Peyer's patch (tissue), 4 donors: ENCODE measurements around the gene HHIPL2. TPM values are rescaled to one million over a fixed set of nuclear protein-coding genes. Genes with fewer than 3 reads are reported as not detected.

Source experiments
- DNase-seq, 3 donors: peaks; one replicate each; pipeline ENCODE4 v3.0.0-alpha.2; 2017 to 2019
- H3K27ac ChIP-seq, 4 donors: fragments of 200-600 bp; sonication (generic); one replicate each; pipeline ENCODE4 v1.5.1; 2016 to 2019
- H3K27me3 ChIP-seq, 2 donors: fragments of 200-600 bp; sonication (generic); one replicate each; pipeline ENCODE4 v1.5.1; 2019
- H3K36me3 ChIP-seq, 3 donors: fragments of 200-600 bp; sonication (generic); one replicate each; pipeline ENCODE4 v1.5.1; 2016 to 2019
- H3K4me1 ChIP-seq, 4 donors: fragments of 200-600 bp; sonication (generic); one replicate each; pipeline ENCODE4 v1.5.1; 2016 to 2019
- H3K4me3 ChIP-seq, 4 donors: fragments of 200-600 bp; sonication (generic); 1 replicate in 3 of 4; 2 replicates in 1 of 4; pipeline ENCODE4 v1.5.1; 2016 to 2019; ENCODE audit warnings: mild to moderate bottlenecking in 1 of 4
- H3K9me3 ChIP-seq, 4 donors: fragments of 200-600 bp; sonication (generic); one replicate each; pipeline ENCODE4 v1.5.1; 2016 to 2019; ENCODE audit warnings: mild to moderate bottlenecking in 1 of 4
- POLR2A ChIP-seq, 2 donors: fragments of 450-650 bp; IDR thresholded peaks; one replicate each; pipeline ENCODE4 v1.5.1; 2017; ENCODE audit warnings: antibody characterized with exemption in 2 of 2, mild to moderate bottlenecking in 2 of 2, moderate library complexity in 2 of 2
- total RNA-seq, 4 donors: library from RNA; depleted of rRNA; stranded (reverse); fragments of >200 nt; gene quantifications; one replicate each; pipeline ENCODE4 v1.1.0, GENCODE V29; 2016
- TF ChIP-seq, protein P1 (sequence below), 6 experiments: fragments of 450-650 bp in 4 of 6; fragments of 200-600 bp in 2 of 6; sonication (generic) in 1 of 6; IDR thresholded peaks; one replicate each; pipeline ENCODE4 v1.5.1; 2017 to 2019; ENCODE audit warnings: antibody characterized with exemption in 6 of 6, mild to moderate bottlenecking in 3 of 6, moderate library complexity in 1 of 6

Gene HHIPL2
- total RNA-seq, 4 donors from 2014 or later, result 3.3 TPM; not detected in 3

DNA sequence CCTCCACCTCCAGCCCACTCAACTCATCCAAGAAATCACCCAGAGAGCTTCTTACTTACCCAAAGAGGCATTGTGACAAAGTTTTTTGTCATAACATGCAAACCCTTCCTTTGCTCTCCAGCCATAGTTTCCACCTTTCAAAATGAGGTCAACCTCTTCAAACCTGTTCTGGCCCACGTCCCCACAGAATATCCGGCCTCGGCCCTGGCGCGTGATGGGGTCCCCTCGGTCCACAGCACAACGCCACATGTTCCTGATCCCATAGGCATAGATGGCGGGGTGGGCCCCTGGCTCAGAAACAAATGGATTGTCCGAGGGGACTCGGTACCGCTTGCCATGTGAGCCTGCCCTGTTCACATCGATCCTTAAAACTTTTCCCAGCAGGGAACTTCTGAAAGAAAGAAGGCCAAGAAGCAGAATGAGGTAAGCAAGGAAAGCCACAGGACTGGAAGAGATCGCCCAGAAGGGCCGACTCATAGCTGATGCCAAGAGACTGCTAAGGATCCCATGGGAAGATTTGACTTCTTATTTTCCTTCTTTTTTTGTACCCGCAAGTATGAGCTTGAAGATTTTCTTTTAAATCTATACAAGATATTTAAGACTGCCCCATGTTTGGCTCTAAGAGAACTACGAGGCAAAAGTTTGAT lies 7.8 kb downstream of the HHIPL2 start:
- no peak overlapping the region for H3K4me3 ChIP-seq
- no peak overlapping the region for H3K27ac ChIP-seq
- no peaks in the 10 kb centered on the region for H3K9me3 ChIP-seq
- H3K4me1 ChIP-seq, result no peaks in the 10 kb centered on the region
- H3K27me3 ChIP-seq, result no peaks in the 10 kb centered on the region
- TF ChIP-seq, protein P1, sequence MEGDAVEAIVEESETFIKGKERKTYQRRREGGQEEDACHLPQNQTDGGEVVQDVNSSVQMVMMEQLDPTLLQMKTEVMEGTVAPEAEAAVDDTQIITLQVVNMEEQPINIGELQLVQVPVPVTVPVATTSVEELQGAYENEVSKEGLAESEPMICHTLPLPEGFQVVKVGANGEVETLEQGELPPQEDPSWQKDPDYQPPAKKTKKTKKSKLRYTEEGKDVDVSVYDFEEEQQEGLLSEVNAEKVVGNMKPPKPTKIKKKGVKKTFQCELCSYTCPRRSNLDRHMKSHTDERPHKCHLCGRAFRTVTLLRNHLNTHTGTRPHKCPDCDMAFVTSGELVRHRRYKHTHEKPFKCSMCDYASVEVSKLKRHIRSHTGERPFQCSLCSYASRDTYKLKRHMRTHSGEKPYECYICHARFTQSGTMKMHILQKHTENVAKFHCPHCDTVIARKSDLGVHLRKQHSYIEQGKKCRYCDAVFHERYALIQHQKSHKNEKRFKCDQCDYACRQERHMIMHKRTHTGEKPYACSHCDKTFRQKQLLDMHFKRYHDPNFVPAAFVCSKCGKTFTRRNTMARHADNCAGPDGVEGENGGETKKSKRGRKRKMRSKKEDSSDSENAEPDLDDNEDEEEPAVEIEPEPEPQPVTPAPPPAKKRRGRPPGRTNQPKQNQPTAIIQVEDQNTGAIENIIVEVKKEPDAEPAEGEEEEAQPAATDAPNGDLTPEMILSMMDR (IDR thresholded peaks at IDR 0.05), result no peak
- TF ChIP-seq POLR2A (IDR thresholded peaks at IDR 0.05), result no peak
- DNase-seq, result no peak
- H3K36me3 ChIP-seq, result no peaks in the 10 kb centered on the region

DNA sequence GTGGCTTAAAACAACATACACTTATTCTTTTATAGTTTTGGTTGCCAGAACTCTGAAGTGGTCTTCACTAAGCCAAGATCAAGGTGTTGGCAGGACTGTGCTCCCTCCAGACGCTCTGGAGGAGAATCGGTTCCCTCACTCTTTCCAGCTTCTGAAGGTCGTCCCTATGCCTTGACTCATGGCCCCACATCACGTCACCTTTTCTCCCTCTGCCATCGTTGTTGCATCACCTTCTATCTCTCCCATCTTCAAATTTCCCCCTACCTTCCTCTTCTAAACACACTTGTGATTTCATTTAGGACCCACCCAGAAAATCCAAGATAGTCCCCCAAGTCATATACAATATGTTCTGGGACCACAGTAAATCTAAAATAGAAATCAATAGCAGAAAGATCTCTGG lies 12.4 kb downstream of the HHIPL2 start:
- no peaks in the 10 kb centered on the region for H3K9me3 ChIP-seq
- no peaks in the 10 kb centered on the region for H3K27me3 ChIP-seq
- TF ChIP-seq, protein P1 (IDR thresholded peaks at IDR 0.05), result no peak
- TF ChIP-seq POLR2A (IDR thresholded peaks at IDR 0.05), result no peak
- no peaks in the 10 kb centered on the region for H3K4me1 ChIP-seq
- no peak overlapping the region for H3K27ac ChIP-seq
- H3K4me3 ChIP-seq, result no peak overlapping the region
- DNase-seq, result no peak
- no peaks in the 10 kb centered on the region for H3K36me3 ChIP-seq

DNA sequence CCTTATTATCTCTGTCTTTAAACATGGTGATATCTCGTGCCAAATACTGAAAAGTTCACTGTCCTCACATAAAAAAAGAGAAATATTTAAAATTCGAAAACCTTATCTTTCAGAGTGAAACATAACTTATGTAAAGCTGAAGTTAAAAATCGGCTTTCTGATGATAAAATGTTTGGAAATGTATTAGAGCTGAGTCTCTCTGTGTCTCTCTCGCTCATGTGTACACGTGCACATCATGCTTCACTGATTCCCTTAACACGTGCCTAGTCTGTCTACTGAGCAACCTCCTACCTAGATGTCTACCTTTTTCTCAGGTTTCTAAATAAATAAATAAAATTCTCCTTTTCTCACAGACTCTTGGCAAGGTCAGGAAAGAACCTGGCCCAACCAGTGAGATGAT lies 17.1 kb downstream of the HHIPL2 start:
- H3K4me3 ChIP-seq, result no peak overlapping the region
- no peak for DNase-seq
- no peaks in the 10 kb centered on the region for H3K27me3 ChIP-seq
- no peaks in the 10 kb centered on the region for H3K9me3 ChIP-seq
- H3K36me3 ChIP-seq, result no peaks in the 10 kb centered on the region
- H3K27ac ChIP-seq, result no peak overlapping the region
- H3K4me1 ChIP-seq, result no peaks in the 10 kb centered on the region
- TF ChIP-seq, protein P1 (IDR thresholded peaks at IDR 0.05), result no peak
- TF ChIP-seq POLR2A (IDR thresholded peaks at IDR 0.05), result no peak

DNA sequence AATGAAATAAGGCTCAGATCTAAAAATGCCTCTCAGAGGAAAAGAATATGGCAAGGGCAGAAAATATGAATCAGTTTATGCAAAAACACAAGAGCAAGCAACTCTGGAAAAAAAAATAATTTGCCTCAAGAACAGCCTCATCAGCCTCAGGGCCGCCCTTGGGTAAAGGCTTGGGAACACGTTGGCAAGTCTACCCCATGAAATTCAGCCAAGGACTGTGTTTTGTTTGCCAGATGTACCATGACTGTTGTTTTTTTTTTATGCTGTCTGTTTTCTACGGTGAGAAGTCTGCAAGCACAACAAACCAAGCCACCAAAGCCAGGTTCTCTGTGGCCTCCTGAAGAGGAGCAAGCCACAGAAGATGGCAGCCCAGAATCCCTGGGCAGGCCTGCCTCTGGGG lies 18.0 kb downstream of the HHIPL2 start:
- no peaks in the 10 kb centered on the region for H3K27me3 ChIP-seq
- H3K36me3 ChIP-seq, result no peaks in the 10 kb centered on the region
- H3K27ac ChIP-seq, result no peak overlapping the region
- H3K4me1 ChIP-seq, result no peaks in the 10 kb centered on the region
- no peak for DNase-seq
- no peak overlapping the region for H3K4me3 ChIP-seq
- TF ChIP-seq, protein P1 (IDR thresholded peaks at IDR 0.05), result no peak
- TF ChIP-seq POLR2A (IDR thresholded peaks at IDR 0.05), result no peak
- H3K9me3 ChIP-seq, result no peaks in the 10 kb centered on the region

DNA sequence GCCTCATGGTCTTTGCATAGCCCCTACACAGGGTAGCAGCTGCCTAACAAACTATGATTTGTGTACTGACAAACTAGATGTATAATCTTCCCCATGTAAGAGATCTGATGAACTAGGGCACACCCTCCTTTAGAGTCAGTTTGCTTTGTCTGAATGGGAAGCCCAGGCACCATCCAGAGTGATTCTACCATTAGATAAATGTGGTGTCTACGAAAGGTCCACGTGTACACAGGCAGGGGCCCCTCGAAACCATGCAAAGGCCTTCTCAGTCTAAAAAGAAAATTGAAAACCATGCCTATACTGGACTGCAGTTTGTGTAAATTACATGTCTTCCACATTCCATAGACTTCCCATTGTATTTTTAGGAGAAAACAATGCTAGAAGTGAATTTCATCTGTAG lies 18.7 kb downstream of the HHIPL2 start:
- H3K4me1 ChIP-seq, result no peaks in the 10 kb centered on the region
- no peak for DNase-seq
- no peaks in the 10 kb centered on the region for H3K27me3 ChIP-seq
- no peak for TF ChIP-seq POLR2A (IDR thresholded peaks at IDR 0.05)
- TF ChIP-seq, protein P1 (IDR thresholded peaks at IDR 0.05), result no peak
- H3K4me3 ChIP-seq, result no peak overlapping the region
- H3K36me3 ChIP-seq, result no peaks in the 10 kb centered on the region
- H3K9me3 ChIP-seq, result no peaks in the 10 kb centered on the region
- no peak overlapping the region for H3K27ac ChIP-seq

DNA sequence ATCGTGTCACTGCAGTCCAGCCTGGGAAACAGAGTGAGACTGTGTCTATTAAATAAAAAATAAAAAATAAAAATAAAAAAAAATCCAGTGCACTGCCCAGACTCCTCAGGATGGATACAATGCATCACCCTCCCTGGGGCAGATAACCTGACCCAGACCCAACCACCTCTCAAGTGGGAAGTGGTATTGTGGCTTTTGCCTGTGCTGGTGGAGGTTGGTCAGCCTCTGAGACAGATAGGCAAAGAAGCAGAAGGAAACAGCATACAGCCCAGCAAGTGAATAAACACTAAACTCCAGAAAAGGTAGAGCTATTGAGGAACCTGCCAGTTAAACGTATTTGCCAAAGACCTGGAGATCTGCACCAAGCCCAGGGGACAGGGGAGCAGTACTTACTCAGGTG lies 22.0 kb downstream of the HHIPL2 start:
- Histone ChIP-seq H3K4me3 (no peak overlapping the region), H3K4me1 (no peaks in the 10 kb centered on the region), H3K27me3 (no peaks in the 10 kb centered on the region), H3K27ac (no peak overlapping the region), H3K36me3 (no peaks in the 10 kb centered on the region), H3K9me3 (no peaks in the 10 kb centered on the region)
- TF ChIP-seq, protein P1 (IDR thresholded peaks at IDR 0.05), result no peak
- TF ChIP-seq POLR2A (IDR thresholded peaks at IDR 0.05), result no peak
- no peak for DNase-seq
